Sigmoid colon (tissue), 7 donors: ENCODE data around the gene USH2A. TPM values are rescaled to one million over a fixed set of nuclear protein-coding genes. Genes with fewer than 3 reads are reported as not detected.

Experiments
- DNase-seq: peaks from one replicate; pipeline ENCODE4 v3.0.0-alpha.2; 2019
- H3K27ac ChIP-seq, 4 donors: fragments of 200-600 bp; sonication (generic); one replicate each; pipeline ENCODE4 v1.5.1; 2016 to 2019; ENCODE audit warnings: mild to moderate bottlenecking in 1 of 4
- H3K27me3 ChIP-seq, 3 donors: fragments of 200-600 bp; sonication (generic); one replicate each; pipeline ENCODE4 v1.5.1; 2019; ENCODE audit warnings: mild to moderate bottlenecking in 1 of 3
- H3K36me3 ChIP-seq, 4 donors: fragments of 200-600 bp; sonication (generic); one replicate each; pipeline ENCODE4 v1.5.1; 2016 to 2019
- H3K4me1 ChIP-seq, 4 donors: fragments of 200-600 bp; sonication (generic); one replicate each; pipeline ENCODE4 v1.5.1; 2017 to 2019
- H3K4me3 ChIP-seq, 4 donors: fragments of 200-600 bp; sonication (generic); one replicate each; pipeline ENCODE4 v1.5.1; 2017 to 2019; ENCODE audit warnings: mild to moderate bottlenecking in 2 of 4, moderate library complexity in 1 of 4
- H3K9me3 ChIP-seq, 4 donors: fragments of 200-600 bp in 3 of 4; sonication (generic) in 3 of 4; one replicate each; pipeline versions ENCODE4 v1.5.1 to v1.6.1; 2013 to 2019
- CTCF ChIP-seq, 4 experiments: fragments of 450-650 bp in 3 of 4; fragments of 200-600 bp in 1 of 4; IDR thresholded peaks; one replicate each; pipeline ENCODE4 v1.5.1; 2016 to 2019; ENCODE audit warnings: antibody characterized with exemption in 4 of 4, mild to moderate bottlenecking in 3 of 4, moderate library complexity in 2 of 4
- EP300 ChIP-seq, 4 donors: sonication (generic); formaldehyde crosslinking; IDR thresholded peaks; one replicate each; pipeline ENCODE4 v1.6.1; 2017; ENCODE audit warnings: antibody characterized with exemption in 4 of 4
- POLR2A ChIP-seq, 2 donors: fragments of 450-650 bp; IDR thresholded peaks; one replicate each; pipeline ENCODE4 v1.6.1; 2016; ENCODE audit warnings: antibody characterized with exemption in 2 of 2, mild to moderate bottlenecking in 2 of 2, moderate library complexity in 2 of 2
- POLR2AphosphoS5 ChIP-seq, 4 donors: sonication (generic); formaldehyde crosslinking; IDR thresholded peaks; one replicate each; pipeline ENCODE4 v1.6.1; 2017; ENCODE audit warnings: antibody characterized with exemption in 4 of 4
- WGBS, 2 donors: extraction: QIAGEN DNeasy Blood & Tissue Kit; methylation state at CpG; one replicate each; pipeline ENCODE4 v1.1.7; 2013; 5-methylcytosine and 5-hydroxymethylcytosine counted together
- intact Hi-C: fragments of 100-400 bp; cut with DNase I; formaldehyde crosslinking; loops from one replicate; pipeline ENCODE4 v1.15.1; 2023
- polyA plus RNA-seq, 3 donors: library from polyadenylated mRNA; stranded (reverse); fragments of 200-250 nt; gene quantifications; one replicate each; pipeline ENCODE4 v1.2.3, GENCODE V29; 2013
- total RNA-seq, 4 donors: library from RNA; depleted of rRNA; stranded (reverse); fragments of >200 nt; gene quantifications; one replicate each; pipeline ENCODE4 v1.1.0, GENCODE V29; 2016
- donor health status: healthy with polysubstance abuse.
- donor health status: Bipolar disorder and iron deficiency.
- donor health status: healthy.

Gene USH2A
- total and polyA plus RNA-seq, 7 donors = under 0.01 TPM; not detected in 6

GRCh38 chr1:215992620-215993019, 430.6 kb downstream of the USH2A start:
- H3K4me1 ChIP-seq = peaks cover 0 to 3% (median 0%) of the 10 kb centered on the region in 4 donors
- no peaks in the 10 kb centered on the region for H3K36me3 ChIP-seq
- H3K27me3 ChIP-seq = no peaks in the 10 kb centered on the region
- no peak overlapping the region for H3K27ac ChIP-seq
- no peaks in the 10 kb centered on the region for H3K9me3 ChIP-seq
- no peak overlapping the region for H3K4me3 ChIP-seq
- no peak for DNase-seq
- intact Hi-C loops = no loop called here
- WGBS, 2 donors = 4 to 25% methylated on average over 3 of the region's 3 CpGs
- TF ChIP-seq POLR2A (IDR thresholded peaks at IDR 0.05) (no peak), CTCF (IDR thresholded peaks at IDR 0.05) (no peak), EP300 (IDR thresholded peaks at IDR 0.05) (no peak), POLR2AphosphoS5 (IDR thresholded peaks at IDR 0.05) (no peak)

GRCh38 chr1:215987092-215987875, 436.0 kb downstream of the USH2A start:
- no peaks in the 10 kb centered on the region for H3K36me3 ChIP-seq
- TF ChIP-seq POLR2AphosphoS5 (IDR thresholded peaks at IDR 0.05) (no peak), CTCF (IDR thresholded peaks at IDR 0.05) (no peak), EP300 (IDR thresholded peaks at IDR 0.05) (no peak), POLR2A (IDR thresholded peaks at IDR 0.05) (no peak)
- H3K4me1 ChIP-seq = peaks cover 0 to under 1% (median 0%) of the 10 kb centered on the region in 4 donors
- 71 to 76% methylated on average over 7 of the region's 7 CpGs for WGBS, 2 donors
- H3K9me3 ChIP-seq = no peaks in the 10 kb centered on the region
- H3K27ac ChIP-seq = no peak overlapping the region
- intact Hi-C loops = no loop called here
- no peak for DNase-seq
- no peaks in the 10 kb centered on the region for H3K27me3 ChIP-seq
- no peak overlapping the region for H3K4me3 ChIP-seq

- Histone ChIP-seq H3K27ac (no peak overlapping the region), H3K27me3 (no peaks in the 10 kb centered on the region), H3K4me1 (no peaks in the 10 kb centered on the region), H3K36me3 (no peaks in the 10 kb centered on the region), H3K4me3 (no peak overlapping the region), H3K9me3 (no peaks in the 10 kb centered on the region)
- DNase-seq = no peak
- intact Hi-C loops = no loop called here
- WGBS, 2 donors = 67 to 77% methylated on average over 1 of the region's 1 CpG
- no peak for TF ChIP-seq EP300 (IDR thresholded peaks at IDR 0.05)
These were observed 436.8 kb downstream of the USH2A start for GRCh38 chr1:215986401-215986800.

- Histone ChIP-seq H3K9me3 (no peaks in the 10 kb centered on the region), H3K4me3 (no peak overlapping the region), H3K27me3 (no peaks in the 10 kb centered on the region), H3K27ac (no peak overlapping the region), H3K4me1 (no peaks in the 10 kb centered on the region), H3K36me3 (no peaks in the 10 kb centered on the region)
- intact Hi-C loops = no loop called here
- 62 to 71% methylated on average over 2 of the region's 2 CpGs for WGBS, 2 donors
- DNase-seq = no peak
- TF ChIP-seq CTCF (IDR thresholded peaks at IDR 0.05) (no peak), POLR2AphosphoS5 (IDR thresholded peaks at IDR 0.05) (no peak), EP300 (IDR thresholded peaks at IDR 0.05) (no peak), POLR2A (IDR thresholded peaks at IDR 0.05) (no peak)
These were observed 439.6 kb downstream of the USH2A start for GRCh38 chr1:215983680-215984079.

GRCh38 chr1:215971793-215972441, 451.3 kb downstream of the USH2A start:
- no peaks in the 10 kb centered on the region for H3K9me3 ChIP-seq
- DNase-seq = no peak
- TF ChIP-seq POLR2AphosphoS5 (IDR thresholded peaks at IDR 0.05) (no peak), CTCF (IDR thresholded peaks at IDR 0.05) (no peak), POLR2A (IDR thresholded peaks at IDR 0.05) (no peak), EP300 (IDR thresholded peaks at IDR 0.05) (no peak)
- H3K4me3 ChIP-seq = no peak overlapping the region
- no peaks in the 10 kb centered on the region for H3K27me3 ChIP-seq
- 78 to 81% methylated on average over 10 of the region's 10 CpGs for WGBS, 2 donors
- H3K36me3 ChIP-seq = no peaks in the 10 kb centered on the region
- H3K4me1 ChIP-seq = peaks cover 0 to 10% (median 3%) of the 10 kb centered on the region in 4 donors
- intact Hi-C loops = no loop called here
- no peak overlapping the region for H3K27ac ChIP-seq
